ENCODE measurements around the gene OR51E1.

OR51E1 gene

GRCh38 chr11:4654635-4655369, 11.0 kb downstream of the OR51E1 start:
- DNase-seq: no peak

- DNase-seq: no peak
Observed at GRCh38 chr11:4658629-4659445, 15.1 kb downstream of the OR51E1 start.

- DNase-seq: no peak
Observed at GRCh38 chr11:4662876-4663275, 19.1 kb downstream of the OR51E1 start.

GRCh38 chr11:4664183-4664582, 20.4 kb downstream of the OR51E1 start:
- no peak for DNase-seq

GRCh38 chr11:4664786-4665185, 21.0 kb downstream of the OR51E1 start:
- DNase-seq: no peak

GRCh38 chr11:4665424-4665823, 21.6 kb downstream of the OR51E1 start:
- no peak for DNase-seq

- no peak for DNase-seq
Observed at GRCh38 chr11:4671741-4672140, 28.0 kb downstream of the OR51E1 start.

GRCh38 chr11:4672470-4672869, 28.7 kb downstream of the OR51E1 start:
- no peak for DNase-seq

GRCh38 chr11:4673781-4674180, 30.0 kb downstream of the OR51E1 start:
- no peak for DNase-seq

GRCh38 chr11:4677948-4678347, 34.2 kb downstream of the OR51E1 start:
- no peak for DNase-seq

- no peak for DNase-seq
Observed at GRCh38 chr11:4680341-4680740, 36.6 kb downstream of the OR51E1 start.

- DNase-seq: no peak
Observed at GRCh38 chr11:4682623-4683419, 39.0 kb downstream of the OR51E1 start.

- no peak for DNase-seq
Observed at GRCh38 chr11:4684631-4685285, 41.0 kb downstream of the OR51E1 start.

- DNase-seq: no peak
Observed at GRCh38 chr11:4695442-4695841, 51.7 kb downstream of the OR51E1 start.

- DNase-seq: no peak
Observed at GRCh38 chr11:4697585-4697984, 53.8 kb downstream of the OR51E1 start, which contains the start of gene OR51E2. Gene OR51E2, minus strand, starts transcription at chr11:4697853. Its CDS starts 15,142 bp downstream, at chr11:4682711.

GRCh38 chr11:4699697-4700435, 56.1 kb downstream of the OR51E1 start:
- no peak for DNase-seq

- no peak for DNase-seq
Observed at GRCh38 chr11:4700436-4700820, 56.6 kb downstream of the OR51E1 start.

GRCh38 chr11:4704054-4704789, 60.4 kb downstream of the OR51E1 start, which contains the start of gene MMP26:
Gene MMP26, plus strand, starts transcription at chr11:4704784.
- DNase-seq: no peak

- no peak for DNase-seq
Observed at GRCh38 chr11:4704790-4705334, 61.1 kb downstream of the OR51E1 start.

All from CD4-positive, alpha-beta T cell treated with Interleukin-15 for 1 hour (primary cell).